ENCODE results near the gene KCNQ1. TPM values are rescaled to one million over a fixed set of nuclear protein-coding genes. Genes with fewer than 3 reads are reported as not detected.

The KCNQ1 gene
- total and polyA plus RNA-seq, 8 donors, result 14.0 to 61.1 (median 46.7) TPM

- no peak for DNase-seq
- intact Hi-C loops (cut with DNase I), result no loop called here
- FAIRE-seq, result no peak
- no peaks in the 10 kb centered on the region for H3K4me1 ChIP-seq
- H3K36me3 ChIP-seq, result no peaks in the 10 kb centered on the region
- H3K4me3 ChIP-seq, result no peak overlapping the region
- H3K9me3 ChIP-seq, result no peaks in the 10 kb centered on the region
- ATAC-seq, result peak in 2 of 4 donors; percentile 30
- H3K27ac ChIP-seq, result no peak overlapping the region
- TF ChIP-seq CTCF (IDR thresholded peaks at IDR 0.05), result no peak
- H3K27me3 ChIP-seq, result no peaks in the 10 kb centered on the region
- 86 to 95% methylated on average over 4 of the region's 4 CpGs for WGBS, 2 donors
Observed at GRCh38 chr11:2612884-2613571, 168.2 kb downstream of the KCNQ1 start.

GRCh38 chr11:2621894-2622293 lies 177.1 kb downstream of the KCNQ1 start:
- intact Hi-C loops (cut with DNase I), result no loop called here
- Histone ChIP-seq H3K36me3 (no peaks in the 10 kb centered on the region), H3K4me1 (no peaks in the 10 kb centered on the region), H3K9me3 (no peaks in the 10 kb centered on the region), H3K27me3 (no peaks in the 10 kb centered on the region), H3K4me3 (no peak overlapping the region), H3K27ac (no peak overlapping the region)
- ATAC-seq (no peak), FAIRE-seq (no peak), DNase-seq (no peak)
- 24 to 28% methylated on average over 3 of the region's 3 CpGs for WGBS, 2 donors
- no peak for TF ChIP-seq CTCF (IDR thresholded peaks at IDR 0.05)

GRCh38 chr11:2625183-2625582 lies 180.4 kb downstream of the KCNQ1 start:
- Histone ChIP-seq H3K9me3 (no peaks in the 10 kb centered on the region), H3K27me3 (no peaks in the 10 kb centered on the region), H3K36me3 (no peaks in the 10 kb centered on the region), H3K4me1 (no peaks in the 10 kb centered on the region), H3K27ac (no peak overlapping the region), H3K4me3 (no peak overlapping the region)
- ATAC-seq (no peak), DNase-seq (no peak), FAIRE-seq (no peak)
- 62 to 65% methylated on average over 3 of the region's 3 CpGs for WGBS, 2 donors
- TF ChIP-seq CTCF (IDR thresholded peaks at IDR 0.05), result no peak
- intact Hi-C loops (cut with DNase I), result no loop called here

GRCh38 chr11:2630679-2631078 lies 185.9 kb downstream of the KCNQ1 start:
- peaks cover 0 to 6% (median 0%) of the 10 kb centered on the region in 4 donors for H3K9me3 ChIP-seq
- FAIRE-seq, result no peak

More at GRCh38 chr11:2630679-2631078, 185.9 kb downstream of the KCNQ1 start:
- intact Hi-C loops (cut with DNase I), result no loop called here
- WGBS, 2 donors, result 94 to 96% methylated on average over 1 of the region's 1 CpG
- H3K4me3 ChIP-seq, result no peak overlapping the region
- H3K27me3 ChIP-seq, result no peaks in the 10 kb centered on the region
- no peaks in the 10 kb centered on the region for H3K36me3 ChIP-seq
- H3K4me1 ChIP-seq, result no peaks in the 10 kb centered on the region
- ATAC-seq (no peak), DNase-seq (no peak)
- TF ChIP-seq CTCF (IDR thresholded peaks at IDR 0.05), result no peak
- H3K27ac ChIP-seq, result no peak overlapping the region
